ENCODE results near the gene MPO.

DNA sequence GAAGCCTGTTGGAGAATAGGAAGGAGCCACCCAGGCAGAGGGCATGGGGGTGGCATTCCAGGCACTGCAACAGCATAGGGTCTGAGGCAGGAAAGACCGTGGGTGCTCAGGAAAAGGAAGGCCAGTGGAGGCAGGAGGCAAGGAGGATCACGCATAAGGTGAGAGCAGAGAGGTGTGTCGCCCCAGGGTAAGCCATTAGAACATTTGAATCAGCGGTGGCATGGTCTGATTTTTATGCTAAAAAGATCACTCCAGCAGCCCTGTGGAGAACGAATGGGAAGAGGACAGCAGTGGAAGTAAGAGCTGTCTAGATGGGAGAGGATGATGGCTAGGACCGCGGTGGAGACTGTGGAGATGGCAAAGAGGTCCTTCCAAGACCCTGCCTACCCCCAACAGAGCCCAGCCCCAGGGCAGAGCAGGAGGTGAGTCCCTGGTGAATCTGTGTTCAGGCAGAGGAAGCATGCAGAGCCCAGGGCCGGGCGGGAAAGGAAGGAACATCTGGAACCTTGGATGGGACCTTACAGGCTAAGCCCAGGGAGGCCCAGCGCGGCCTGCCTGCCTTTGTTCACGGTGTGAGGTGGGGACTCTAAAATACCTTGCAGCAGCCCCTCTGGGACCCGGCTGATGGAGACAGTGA, 34.5 kb downstream of the MPO start:
- TF ChIP-seq, protein P1, sequence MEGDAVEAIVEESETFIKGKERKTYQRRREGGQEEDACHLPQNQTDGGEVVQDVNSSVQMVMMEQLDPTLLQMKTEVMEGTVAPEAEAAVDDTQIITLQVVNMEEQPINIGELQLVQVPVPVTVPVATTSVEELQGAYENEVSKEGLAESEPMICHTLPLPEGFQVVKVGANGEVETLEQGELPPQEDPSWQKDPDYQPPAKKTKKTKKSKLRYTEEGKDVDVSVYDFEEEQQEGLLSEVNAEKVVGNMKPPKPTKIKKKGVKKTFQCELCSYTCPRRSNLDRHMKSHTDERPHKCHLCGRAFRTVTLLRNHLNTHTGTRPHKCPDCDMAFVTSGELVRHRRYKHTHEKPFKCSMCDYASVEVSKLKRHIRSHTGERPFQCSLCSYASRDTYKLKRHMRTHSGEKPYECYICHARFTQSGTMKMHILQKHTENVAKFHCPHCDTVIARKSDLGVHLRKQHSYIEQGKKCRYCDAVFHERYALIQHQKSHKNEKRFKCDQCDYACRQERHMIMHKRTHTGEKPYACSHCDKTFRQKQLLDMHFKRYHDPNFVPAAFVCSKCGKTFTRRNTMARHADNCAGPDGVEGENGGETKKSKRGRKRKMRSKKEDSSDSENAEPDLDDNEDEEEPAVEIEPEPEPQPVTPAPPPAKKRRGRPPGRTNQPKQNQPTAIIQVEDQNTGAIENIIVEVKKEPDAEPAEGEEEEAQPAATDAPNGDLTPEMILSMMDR (IDR thresholded peaks at IDR 0.05): no peak
- TF ChIP-seq POLR2A (IDR thresholded peaks at IDR 0.05): no peak

Data from tibial nerve (tissue), 3 donors.